ENCODE results near the gene GASK1A. TPM values are rescaled to one million over a fixed set of nuclear protein-coding genes. Genes with fewer than 3 reads are reported as not detected.

GASK1A gene
- polyA plus RNA-seq, 4 donors: 0.27 to 3.3 (median 1.4) TPM

DNA sequence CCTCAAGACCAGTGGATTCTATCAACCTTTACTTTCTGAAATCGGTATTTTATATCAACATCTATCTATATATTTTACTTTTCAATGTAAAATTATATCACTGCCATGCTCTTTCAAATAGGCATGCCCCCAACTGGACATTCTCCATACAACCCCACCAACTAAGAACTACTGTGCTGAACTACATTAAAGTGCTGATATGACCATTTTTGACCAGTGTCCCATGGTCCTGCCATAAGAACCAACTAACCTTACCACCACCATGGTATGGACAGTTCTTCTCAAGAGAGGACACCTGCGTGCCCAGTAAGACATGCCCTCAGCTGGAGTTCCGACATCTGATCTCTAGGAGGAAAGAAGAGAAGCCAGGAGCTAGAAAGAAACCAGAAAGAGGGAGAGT is 111.1 kb downstream of the GASK1A start:
- Histone ChIP-seq H3K27me3 (ENCODE audit: control insufficient read depth in 3 of 3, insufficient read depth in 3 of 3, low read length in 3 of 3) (no peaks in the 10 kb centered on the region), H3K9me3 (ENCODE audit: control insufficient read depth in 2 of 2, insufficient read depth in 1 of 2, low read depth in 1 of 2, low read length in 1 of 2) (no peaks in the 10 kb centered on the region), H3K27ac (ENCODE audit: low read depth in 1 of 3, low read length in 2 of 3) (no peak overlapping the region), H3K4me1 (ENCODE audit: control insufficient read depth in 3 of 3, insufficient read depth in 2 of 3, low read depth in 1 of 3, low read length in 2 of 3) (no peaks in the 10 kb centered on the region), H3K36me3 (ENCODE audit: control insufficient read depth in 3 of 3, insufficient read depth in 2 of 3, low read depth in 1 of 3, low read length in 3 of 3) (peaks cover 0 to 5% (median 0%) of the 10 kb centered on the region in 3 donors), H3K4me3 (ENCODE audit: low read depth in 1 of 3, low read length in 3 of 3) (no peak overlapping the region)
- no peak for DNase-seq
- 91 to 96% (median 91%) methylated on average over 3 of the region's 3 CpGs for WGBS, 3 donors
- no peak for FAIRE-seq

DNA sequence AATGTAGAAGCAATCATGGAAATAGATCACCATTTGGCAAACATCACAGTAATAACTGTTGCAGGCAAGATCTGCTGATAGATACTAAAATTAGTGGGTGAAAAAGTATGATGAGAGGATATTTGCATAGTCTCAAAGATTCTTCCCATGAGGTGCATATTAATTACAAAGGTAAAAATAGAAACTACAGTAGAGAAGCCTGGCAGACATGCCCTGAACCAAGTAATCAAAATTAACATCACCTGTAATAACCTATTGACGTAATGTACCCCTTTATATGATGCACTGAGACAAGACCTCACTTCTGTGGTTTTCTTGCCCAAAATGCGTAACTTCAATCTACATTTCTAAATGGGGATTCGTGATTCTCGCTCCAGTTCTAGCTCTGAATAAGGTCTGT is 112.4 kb downstream of the GASK1A start:
- FAIRE-seq: no peak
- H3K36me3 ChIP-seq (ENCODE audit: control insufficient read depth in 3 of 3, insufficient read depth in 2 of 3, low read depth in 1 of 3, low read length in 3 of 3): peaks cover 0 to 5% (median 0%) of the 10 kb centered on the region in 3 donors

DNA sequence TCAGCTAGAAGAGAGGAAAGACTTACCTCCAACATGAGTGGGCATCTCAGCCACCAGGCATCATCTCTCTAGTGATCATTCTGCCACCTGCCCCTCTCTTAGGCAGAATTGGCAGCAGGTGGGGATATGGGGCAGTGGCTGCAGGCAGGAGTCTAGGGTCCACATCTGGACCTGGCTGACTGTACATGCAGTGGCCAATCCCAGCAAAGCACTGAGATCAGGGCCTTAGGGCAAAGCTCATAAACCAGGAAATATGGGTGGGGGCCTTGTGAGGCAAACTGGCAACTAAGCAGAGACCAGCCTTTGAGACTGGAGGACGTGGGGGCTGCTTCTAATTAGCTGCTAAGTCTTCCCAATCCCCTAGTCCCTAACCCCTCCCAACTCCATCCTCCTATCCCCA is 113.9 kb downstream of the GASK1A start:
- H3K9me3 ChIP-seq (ENCODE audit: control insufficient read depth in 2 of 2, insufficient read depth in 1 of 2, low read depth in 1 of 2, low read length in 1 of 2): no peaks in the 10 kb centered on the region
- DNase-seq (no peak), FAIRE-seq (no peak)
- peaks cover 0 to 8% (median 0%) of the 10 kb centered on the region in 3 donors for H3K36me3 ChIP-seq (ENCODE audit: control insufficient read depth in 3 of 3, insufficient read depth in 2 of 3, low read depth in 1 of 3, low read length in 3 of 3)
- no peaks in the 10 kb centered on the region for H3K4me1 ChIP-seq (ENCODE audit: control insufficient read depth in 3 of 3, insufficient read depth in 2 of 3, low read depth in 1 of 3, low read length in 2 of 3)
- no peak overlapping the region for H3K4me3 ChIP-seq (ENCODE audit: low read depth in 1 of 3, low read length in 3 of 3)
- H3K27ac ChIP-seq (ENCODE audit: low read depth in 1 of 3, low read length in 2 of 3): no peak overlapping the region
- H3K27me3 ChIP-seq (ENCODE audit: control insufficient read depth in 3 of 3, insufficient read depth in 3 of 3, low read length in 3 of 3): no peaks in the 10 kb centered on the region
- WGBS, 3 donors: 33 to 69% (median 38%) methylated on average over 1 of the region's 1 CpG

More for the DNA sequence above, 112.4 kb downstream of the GASK1A start:
- WGBS, 3 donors: 94 to 99% (median 96%) methylated on average over 4 of the region's 4 CpGs
- Histone ChIP-seq H3K4me1 (ENCODE audit: control insufficient read depth in 3 of 3, insufficient read depth in 2 of 3, low read depth in 1 of 3, low read length in 2 of 3) (no peaks in the 10 kb centered on the region), H3K4me3 (ENCODE audit: low read depth in 1 of 3, low read length in 3 of 3) (no peak overlapping the region), H3K27me3 (ENCODE audit: control insufficient read depth in 3 of 3, insufficient read depth in 3 of 3, low read length in 3 of 3) (no peaks in the 10 kb centered on the region), H3K27ac (ENCODE audit: low read depth in 1 of 3, low read length in 2 of 3) (no peak overlapping the region), H3K9me3 (ENCODE audit: control insufficient read depth in 2 of 2, insufficient read depth in 1 of 2, low read depth in 1 of 2, low read length in 1 of 2) (no peaks in the 10 kb centered on the region)
- DNase-seq: no peak

DNA sequence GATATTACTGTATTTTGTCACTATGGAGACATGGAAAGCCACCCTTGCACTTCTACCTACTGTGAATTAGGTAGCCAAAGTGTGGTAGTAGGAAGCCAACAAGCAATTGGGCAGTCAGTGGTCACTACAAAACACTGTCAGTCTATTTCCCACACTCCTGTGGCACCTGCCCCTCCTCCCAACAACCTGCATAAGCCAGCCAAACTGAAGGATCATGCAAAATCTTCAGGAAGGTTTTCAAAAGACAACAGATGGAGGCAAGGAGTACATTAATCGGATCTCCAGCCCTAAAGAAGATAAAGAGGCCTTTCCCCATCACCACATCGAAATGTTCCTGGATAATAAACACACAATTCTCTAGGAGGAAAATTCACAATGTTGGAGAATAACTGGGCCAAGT is 114.9 kb downstream of the GASK1A start:
- H3K4me3 ChIP-seq (ENCODE audit: low read depth in 1 of 3, low read length in 3 of 3): no peak overlapping the region
- H3K27ac ChIP-seq (ENCODE audit: low read depth in 1 of 3, low read length in 2 of 3): no peak overlapping the region
- no peaks in the 10 kb centered on the region for H3K27me3 ChIP-seq (ENCODE audit: control insufficient read depth in 3 of 3, insufficient read depth in 3 of 3, low read length in 3 of 3)
- H3K36me3 ChIP-seq (ENCODE audit: control insufficient read depth in 3 of 3, insufficient read depth in 2 of 3, low read depth in 1 of 3, low read length in 3 of 3): peaks cover 0 to 3% (median 0%) of the 10 kb centered on the region in 3 donors
- 86 to 94% (median 90%) methylated on average over 2 of the region's 2 CpGs for WGBS, 3 donors
- DNase-seq (no peak), FAIRE-seq (no peak)
- no peaks in the 10 kb centered on the region for H3K9me3 ChIP-seq (ENCODE audit: control insufficient read depth in 2 of 2, insufficient read depth in 1 of 2, low read depth in 1 of 2, low read length in 1 of 2)
- H3K4me1 ChIP-seq (ENCODE audit: control insufficient read depth in 3 of 3, insufficient read depth in 2 of 3, low read depth in 1 of 3, low read length in 2 of 3): no peaks in the 10 kb centered on the region

DNA sequence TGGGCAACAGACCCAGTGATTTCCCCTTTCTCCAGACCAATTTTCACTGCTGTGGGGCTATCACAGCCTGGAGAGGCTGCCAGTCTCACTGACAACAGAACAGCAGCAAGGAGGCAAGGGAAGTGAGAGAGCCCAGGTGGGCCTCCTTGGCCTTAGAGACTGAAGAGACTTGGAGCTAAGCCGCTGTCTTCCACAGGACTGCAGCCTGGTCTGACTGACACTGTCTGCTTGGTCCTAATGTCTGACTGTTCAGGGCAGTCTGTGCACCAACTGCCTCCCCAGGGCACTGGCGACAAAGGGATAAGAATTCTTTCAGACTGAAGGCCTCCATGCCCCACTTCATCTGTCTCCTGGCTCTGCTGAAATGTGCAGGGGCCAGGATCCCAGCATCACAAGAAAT is 115.3 kb downstream of the GASK1A start:
- WGBS, 3 donors: 92 to 100% (median 93%) methylated on average over 2 of the region's 2 CpGs
- Histone ChIP-seq H3K36me3 (ENCODE audit: control insufficient read depth in 3 of 3, insufficient read depth in 2 of 3, low read depth in 1 of 3, low read length in 3 of 3) (peaks cover 0 to 4% (median 0%) of the 10 kb centered on the region in 3 donors), H3K27ac (ENCODE audit: low read depth in 1 of 3, low read length in 2 of 3) (no peak overlapping the region), H3K9me3 (ENCODE audit: control insufficient read depth in 2 of 2, insufficient read depth in 1 of 2, low read depth in 1 of 2, low read length in 1 of 2) (no peaks in the 10 kb centered on the region), H3K4me3 (ENCODE audit: low read depth in 1 of 3, low read length in 3 of 3) (no peak overlapping the region), H3K27me3 (ENCODE audit: control insufficient read depth in 3 of 3, insufficient read depth in 3 of 3, low read length in 3 of 3) (no peaks in the 10 kb centered on the region), H3K4me1 (ENCODE audit: control insufficient read depth in 3 of 3, insufficient read depth in 2 of 3, low read depth in 1 of 3, low read length in 2 of 3) (no peaks in the 10 kb centered on the region)
- no peak for DNase-seq
- no peak for FAIRE-seq

DNA sequence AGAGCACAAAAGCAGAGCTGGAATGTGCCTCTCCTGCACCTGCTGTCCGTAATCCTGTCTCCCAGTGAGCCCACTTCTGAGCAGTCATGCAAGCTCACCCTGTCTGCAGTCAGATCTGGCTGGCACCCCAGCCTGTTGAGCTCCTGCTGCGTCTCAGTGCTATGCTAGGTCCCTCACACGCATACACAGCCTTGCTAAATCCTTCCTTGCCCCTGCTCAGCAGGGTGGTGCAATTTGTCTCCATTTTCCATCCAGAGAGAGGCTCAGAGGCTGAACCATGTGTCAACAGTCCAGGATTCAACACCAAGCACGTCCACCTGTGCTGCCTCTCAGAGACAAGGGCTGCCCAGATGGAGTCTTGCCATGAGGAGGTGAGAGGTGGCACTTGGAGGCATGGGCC is 115.7 kb downstream of the GASK1A start:
- no peak for FAIRE-seq
- Histone ChIP-seq H3K4me1 (ENCODE audit: control insufficient read depth in 3 of 3, insufficient read depth in 2 of 3, low read depth in 1 of 3, low read length in 2 of 3) (no peaks in the 10 kb centered on the region), H3K27me3 (ENCODE audit: control insufficient read depth in 3 of 3, insufficient read depth in 3 of 3, low read length in 3 of 3) (no peaks in the 10 kb centered on the region), H3K36me3 (ENCODE audit: control insufficient read depth in 3 of 3, insufficient read depth in 2 of 3, low read depth in 1 of 3, low read length in 3 of 3) (peaks cover 0 to 5% (median 0%) of the 10 kb centered on the region in 3 donors), H3K9me3 (ENCODE audit: control insufficient read depth in 2 of 2, insufficient read depth in 1 of 2, low read depth in 1 of 2, low read length in 1 of 2) (no peaks in the 10 kb centered on the region), H3K27ac (ENCODE audit: low read depth in 1 of 3, low read length in 2 of 3) (no peak overlapping the region), H3K4me3 (ENCODE audit: low read depth in 1 of 3, low read length in 3 of 3) (no peak overlapping the region)
- no peak for DNase-seq
- WGBS, 3 donors: 84 to 90% (median 86%) methylated on average over 4 of the region's 4 CpGs

DNA sequence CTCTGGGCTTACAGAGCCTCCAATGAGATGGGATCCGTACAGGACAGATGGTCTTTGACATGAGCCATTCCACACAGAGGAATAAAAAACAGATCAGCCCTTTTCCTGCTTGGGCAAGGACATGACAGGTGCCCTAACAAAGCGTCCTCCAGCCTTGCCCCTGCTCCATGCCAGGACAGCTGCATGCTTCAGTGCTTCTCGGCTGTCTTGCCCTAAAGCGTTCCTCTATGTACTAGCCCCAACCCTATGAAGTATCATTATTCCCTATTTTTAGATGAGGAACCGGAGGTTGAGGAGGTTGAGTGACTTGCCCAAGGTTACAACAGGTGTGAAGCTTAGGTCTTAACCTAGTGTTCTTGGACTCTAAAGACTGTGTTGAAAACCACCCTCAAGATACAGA is 116.3 kb downstream of the GASK1A start:
- Histone ChIP-seq H3K27me3 (ENCODE audit: control insufficient read depth in 3 of 3, insufficient read depth in 3 of 3, low read length in 3 of 3) (no peaks in the 10 kb centered on the region), H3K36me3 (ENCODE audit: control insufficient read depth in 3 of 3, insufficient read depth in 2 of 3, low read depth in 1 of 3, low read length in 3 of 3) (peaks cover 0 to 5% (median 0%) of the 10 kb centered on the region in 3 donors), H3K27ac (ENCODE audit: low read depth in 1 of 3, low read length in 2 of 3) (no peak overlapping the region), H3K9me3 (ENCODE audit: control insufficient read depth in 2 of 2, insufficient read depth in 1 of 2, low read depth in 1 of 2, low read length in 1 of 2) (no peaks in the 10 kb centered on the region), H3K4me3 (ENCODE audit: low read depth in 1 of 3, low read length in 3 of 3) (no peak overlapping the region), H3K4me1 (ENCODE audit: control insufficient read depth in 3 of 3, insufficient read depth in 2 of 3, low read depth in 1 of 3, low read length in 2 of 3) (no peaks in the 10 kb centered on the region)
- FAIRE-seq (no peak), DNase-seq (no peak)
- WGBS, 3 donors: 94 to 96% (median 95%) methylated on average over 5 of the region's 5 CpGs

DNA sequence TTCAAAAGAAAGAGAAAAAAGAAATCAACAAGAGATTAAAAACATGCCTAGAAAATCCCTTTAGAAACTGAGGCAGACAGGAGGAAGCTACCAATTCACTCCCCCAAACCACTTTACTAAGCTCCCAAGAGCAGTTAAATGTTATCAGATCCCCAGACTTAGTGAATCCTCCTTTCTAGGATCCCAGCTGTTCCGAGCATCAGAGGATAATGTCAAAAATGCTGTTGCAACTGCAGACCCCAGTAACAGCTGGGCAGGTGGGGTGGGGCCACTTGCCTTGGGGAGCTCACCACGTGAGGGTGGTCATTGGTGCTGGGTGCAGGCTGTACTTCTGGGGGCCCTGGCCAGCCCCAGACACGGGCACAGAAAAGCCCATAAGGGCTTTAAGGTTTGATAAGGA is 117.7 kb downstream of the GASK1A start:
- H3K9me3 ChIP-seq (ENCODE audit: control insufficient read depth in 2 of 2, insufficient read depth in 1 of 2, low read depth in 1 of 2, low read length in 1 of 2): no peaks in the 10 kb centered on the region
- DNase-seq: no peak
- no peaks in the 10 kb centered on the region for H3K4me1 ChIP-seq (ENCODE audit: control insufficient read depth in 3 of 3, insufficient read depth in 2 of 3, low read depth in 1 of 3, low read length in 2 of 3)
- 77 to 83% (median 83%) methylated on average over 3 of the region's 3 CpGs for WGBS, 3 donors
- no peak overlapping the region for H3K4me3 ChIP-seq (ENCODE audit: low read depth in 1 of 3, low read length in 3 of 3)
- peaks cover 0 to 8% (median 0%) of the 10 kb centered on the region in 3 donors for H3K36me3 ChIP-seq (ENCODE audit: control insufficient read depth in 3 of 3, insufficient read depth in 2 of 3, low read depth in 1 of 3, low read length in 3 of 3)
- FAIRE-seq: no peak
- no peak overlapping the region for H3K27ac ChIP-seq (ENCODE audit: low read depth in 1 of 3, low read length in 2 of 3)
- no peaks in the 10 kb centered on the region for H3K27me3 ChIP-seq (ENCODE audit: control insufficient read depth in 3 of 3, insufficient read depth in 3 of 3, low read length in 3 of 3)

DNA sequence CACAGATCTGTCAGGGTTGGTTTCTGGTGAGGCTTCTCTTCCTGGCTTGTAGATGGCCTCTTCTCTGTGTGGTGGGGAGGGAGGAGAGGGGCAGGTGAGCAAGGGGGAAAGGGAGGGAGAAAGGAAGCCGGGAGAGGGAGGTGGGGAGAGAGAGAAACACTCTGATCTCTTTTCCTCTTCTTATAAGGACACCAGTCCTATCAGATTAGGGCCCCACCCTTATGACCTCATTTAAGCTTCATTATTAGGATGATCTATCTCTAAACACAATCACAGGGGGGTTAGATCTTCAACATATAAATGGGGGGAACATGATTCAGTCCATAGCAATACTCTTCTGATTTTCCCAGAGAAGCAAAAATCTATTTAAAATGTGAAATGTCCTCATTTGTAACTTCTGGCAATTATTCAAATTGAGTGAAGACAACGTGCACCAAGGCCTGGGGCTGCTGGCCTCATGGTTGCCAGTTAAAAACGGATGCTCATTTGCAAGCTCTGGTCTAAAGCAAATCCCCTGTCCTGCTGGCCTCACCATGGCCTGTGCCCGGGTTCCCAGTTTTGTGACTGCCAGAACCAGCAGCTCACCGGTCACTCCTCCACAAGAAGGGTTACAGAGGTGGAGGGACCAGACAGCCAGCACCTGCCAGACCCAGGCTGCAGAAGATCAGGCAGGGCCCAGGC is 118.4 kb downstream of the GASK1A start:
- Histone ChIP-seq H3K9me3 (ENCODE audit: control insufficient read depth in 2 of 2, insufficient read depth in 1 of 2, low read depth in 1 of 2, low read length in 1 of 2) (no peaks in the 10 kb centered on the region), H3K36me3 (ENCODE audit: control insufficient read depth in 3 of 3, insufficient read depth in 2 of 3, low read depth in 1 of 3, low read length in 3 of 3) (peaks cover 0 to 8% (median 0%) of the 10 kb centered on the region in 3 donors), H3K27ac (ENCODE audit: low read depth in 1 of 3, low read length in 2 of 3) (no peak overlapping the region), H3K27me3 (ENCODE audit: control insufficient read depth in 3 of 3, insufficient read depth in 3 of 3, low read length in 3 of 3) (no peaks in the 10 kb centered on the region), H3K4me3 (ENCODE audit: low read depth in 1 of 3, low read length in 3 of 3) (no peak overlapping the region), H3K4me1 (ENCODE audit: control insufficient read depth in 3 of 3, insufficient read depth in 2 of 3, low read depth in 1 of 3, low read length in 2 of 3) (no peaks in the 10 kb centered on the region)
- no peak for FAIRE-seq
- no peak for DNase-seq
- WGBS, 3 donors: 76 to 78% (median 77%) methylated on average over 5 of the region's 5 CpGs

All from small intestine (tissue), 7 donors.